Islet precursor cell (in vitro differentiated cells): ENCODE measurements around the gene MED20.
A peak's percentile ranks its signal among the peaks of the same experiment; 100 is the strongest.

Experiments
- DNase-seq: peaks from one replicate; pipeline ENCODE4 v3.0.0-alpha.2; 2018

MED20 gene

DNA sequence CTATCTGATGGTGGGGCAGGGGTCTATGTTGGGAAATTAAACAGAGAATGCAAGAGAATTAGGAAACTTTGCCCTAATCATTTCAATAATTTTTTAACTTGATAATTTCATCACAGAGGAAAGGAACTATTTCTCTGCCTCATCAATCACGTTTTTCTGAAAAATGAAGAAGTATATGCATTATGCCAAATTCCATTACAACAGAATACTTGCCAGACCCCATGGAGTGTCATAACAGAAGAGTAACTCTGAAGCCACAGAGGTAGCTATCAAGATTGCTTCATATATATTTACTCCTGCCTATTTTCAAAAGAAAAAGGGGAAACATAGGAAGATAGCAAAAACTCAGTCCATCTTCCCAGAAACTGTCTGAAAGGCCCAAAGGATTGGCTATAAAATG lies 20.1 kb downstream of the MED20 start:
- no peak for DNase-seq

DNA sequence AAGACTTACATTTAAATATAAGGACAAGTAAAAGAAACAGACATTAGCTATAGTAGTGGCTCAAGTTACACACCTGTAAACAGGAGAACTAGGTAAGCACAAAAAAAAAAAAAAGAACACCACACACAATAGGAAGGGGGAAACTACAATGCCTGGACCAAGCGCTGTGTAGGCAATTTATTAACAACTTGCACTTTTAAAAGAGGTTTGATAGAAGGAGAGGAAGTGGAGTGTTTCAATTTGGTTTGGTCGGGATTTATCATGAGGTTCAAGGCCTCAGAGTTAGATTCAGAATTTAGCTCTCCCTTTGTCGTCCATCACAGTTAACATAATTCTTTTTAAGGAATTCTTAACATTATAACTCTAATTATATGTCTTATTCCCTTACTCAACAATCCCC lies 24.7 kb downstream of the MED20 start:
- no peak for DNase-seq

DNA sequence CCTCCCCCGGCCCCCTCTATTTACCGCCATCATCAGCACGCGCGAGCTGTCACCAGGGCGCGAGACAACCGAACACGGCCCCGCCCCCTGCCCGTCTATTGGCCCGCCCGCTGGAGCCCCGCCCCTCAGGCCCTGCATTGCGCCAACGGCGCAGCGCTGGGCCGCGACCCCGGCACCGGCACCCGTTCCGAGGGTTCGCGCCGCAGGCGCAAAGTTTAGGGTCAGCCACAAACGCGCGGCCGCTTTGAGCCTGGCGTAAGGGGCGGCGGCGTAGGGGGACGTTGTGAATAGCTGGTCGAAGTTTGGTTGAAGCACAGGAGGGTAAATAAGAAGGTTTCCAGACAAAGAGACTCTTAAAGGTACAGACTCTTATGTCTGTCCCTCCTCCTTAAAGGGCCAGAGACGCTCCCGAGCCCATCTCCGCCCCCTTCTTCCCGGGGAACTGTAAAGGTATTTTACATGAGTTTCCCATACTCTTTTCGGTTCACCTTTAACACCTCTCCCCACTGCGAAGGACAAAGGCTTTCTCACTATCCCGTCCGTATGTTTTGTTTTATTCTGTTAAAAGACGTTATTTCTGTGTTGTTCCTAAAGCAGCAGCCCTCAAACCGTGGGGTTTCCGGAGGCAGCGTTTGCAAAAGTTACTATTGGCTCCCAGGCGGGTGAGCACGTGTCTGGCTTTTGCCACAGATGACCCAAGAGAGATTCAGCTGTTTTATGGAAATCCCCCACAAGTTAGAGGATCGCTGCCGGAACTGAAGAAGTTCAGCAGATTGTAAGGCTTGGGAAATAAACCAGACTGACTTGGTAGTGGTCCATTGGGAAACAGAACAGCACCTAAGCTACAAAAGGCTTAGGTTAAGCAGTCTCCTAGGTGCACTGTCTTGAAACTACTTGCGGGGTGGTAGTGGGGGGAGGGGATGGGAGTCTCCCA lies 25.4 kb downstream of the MED20 start, which contains the start of gene USP49:
TSS of gene USP49 (minus strand) at position 76 of the 934 bp plus-strand sequence. CDS start 88,392 bp downstream, outside the sequence.
- DNase-seq = peak; percentile 95

DNA sequence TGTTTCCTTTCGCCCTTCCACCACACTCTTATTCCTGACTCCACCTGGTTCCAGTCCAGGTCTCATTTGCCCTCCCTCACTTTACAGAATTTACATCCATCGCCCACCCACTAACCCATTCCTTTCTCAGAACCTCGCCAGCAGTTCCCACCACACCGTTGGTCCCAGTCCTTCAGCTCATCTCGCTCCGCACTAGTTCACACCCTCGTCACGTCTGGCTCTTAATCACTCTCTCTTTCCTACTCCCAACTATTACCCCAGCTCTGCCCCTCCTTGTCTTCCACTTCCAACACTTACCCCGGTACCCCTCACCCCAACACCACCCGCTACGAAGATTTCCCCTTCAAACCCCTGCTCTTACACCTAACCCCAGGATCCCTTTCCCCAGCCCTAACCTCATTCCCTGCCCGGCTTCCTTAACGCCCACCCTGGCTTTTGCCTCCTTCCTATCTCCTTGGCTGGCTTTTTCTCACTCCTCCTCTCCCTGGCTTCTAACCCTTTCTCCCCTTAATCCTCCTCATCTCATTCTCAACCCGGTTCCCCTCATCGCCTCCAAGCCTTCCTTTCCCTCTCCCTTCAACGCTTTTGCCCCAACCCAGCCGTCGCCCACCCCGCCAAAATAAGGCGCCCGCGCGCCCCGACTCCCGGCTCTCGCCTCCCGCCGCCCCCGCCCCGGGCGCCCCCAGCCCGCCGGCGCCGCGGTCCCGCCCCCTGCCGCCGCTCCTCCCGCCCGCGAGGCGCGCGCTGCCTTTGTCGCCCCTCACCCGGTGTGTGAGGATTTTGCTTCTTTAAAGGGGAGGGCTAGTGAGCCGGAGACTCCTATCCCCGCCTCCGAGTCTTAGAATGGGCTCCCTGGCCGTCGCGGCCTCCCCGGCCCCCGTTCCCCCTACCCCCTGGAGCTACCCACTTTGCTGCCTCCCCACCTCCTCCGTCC lies 26.3 kb downstream of the MED20 start:
- DNase-seq = no peak

DNA sequence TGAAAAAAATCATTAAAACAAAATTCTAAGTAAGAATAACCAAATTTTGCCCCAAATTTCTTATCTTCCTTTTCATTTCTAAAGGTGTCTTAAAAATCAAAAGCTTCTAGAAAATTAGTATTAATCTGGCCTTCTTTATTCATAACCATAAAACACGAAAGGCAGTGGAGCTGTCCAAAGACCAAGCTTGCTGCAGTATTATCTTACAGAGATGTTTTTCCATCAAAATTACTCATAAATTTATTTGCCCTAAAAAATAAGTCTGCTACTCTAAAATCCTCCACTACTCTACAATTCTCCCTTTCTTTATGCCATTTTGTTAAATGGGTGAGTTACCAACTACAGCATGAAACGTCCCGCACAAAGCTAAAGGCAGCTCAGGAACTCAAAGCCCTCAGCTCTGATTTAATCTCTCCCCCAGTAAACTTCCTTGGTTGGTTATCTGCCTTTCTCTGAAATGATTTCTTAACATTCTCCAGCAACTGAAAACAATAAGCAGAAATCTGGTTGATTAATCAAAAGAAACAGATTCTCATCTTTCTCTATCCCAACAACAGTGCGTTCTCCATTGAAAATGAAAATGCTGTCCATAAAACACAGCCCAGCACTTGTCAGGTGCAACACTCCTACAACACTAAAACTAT lies 27.9 kb downstream of the MED20 start:
- DNase-seq = no peak

DNA sequence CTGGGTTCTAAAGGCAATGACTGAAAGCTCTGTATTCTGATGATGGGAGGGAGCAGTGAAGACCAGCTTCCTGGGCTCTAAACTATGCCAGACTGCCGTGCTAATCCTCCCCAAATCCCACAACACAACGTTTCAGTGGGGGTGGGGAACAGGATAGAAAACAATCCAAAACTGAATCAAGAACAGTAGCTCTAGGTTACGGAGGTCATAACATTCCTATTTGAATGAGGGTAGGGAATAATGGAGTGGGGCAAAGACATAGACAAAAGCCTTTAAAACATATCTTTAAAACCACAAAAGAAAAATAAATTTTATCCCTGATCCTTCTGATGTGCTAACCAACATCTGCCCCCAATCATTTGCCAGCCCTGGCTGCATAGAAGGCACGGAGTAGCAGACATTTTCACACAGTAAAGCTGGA lies 33.6 kb downstream of the MED20 start:
- DNase-seq = no peak

DNA sequence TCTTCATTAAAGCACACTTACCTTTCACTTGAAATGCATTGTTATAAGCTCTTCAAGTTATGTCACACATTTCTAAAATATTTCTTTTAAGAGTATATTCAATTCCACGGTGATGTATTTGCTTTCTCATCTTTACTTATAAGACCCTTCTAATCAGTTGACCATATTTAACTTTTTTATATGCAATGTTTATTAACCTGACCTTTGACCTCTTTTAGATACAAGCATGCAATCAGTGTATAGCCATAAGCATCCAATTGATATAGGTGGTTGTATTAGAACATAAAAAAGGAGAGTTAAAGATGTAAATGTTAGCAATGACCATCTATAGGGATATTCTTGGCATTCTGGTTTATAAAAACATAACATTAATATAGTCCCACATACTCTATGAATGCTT lies 35.0 kb downstream of the MED20 start:
- no peak for DNase-seq

DNA sequence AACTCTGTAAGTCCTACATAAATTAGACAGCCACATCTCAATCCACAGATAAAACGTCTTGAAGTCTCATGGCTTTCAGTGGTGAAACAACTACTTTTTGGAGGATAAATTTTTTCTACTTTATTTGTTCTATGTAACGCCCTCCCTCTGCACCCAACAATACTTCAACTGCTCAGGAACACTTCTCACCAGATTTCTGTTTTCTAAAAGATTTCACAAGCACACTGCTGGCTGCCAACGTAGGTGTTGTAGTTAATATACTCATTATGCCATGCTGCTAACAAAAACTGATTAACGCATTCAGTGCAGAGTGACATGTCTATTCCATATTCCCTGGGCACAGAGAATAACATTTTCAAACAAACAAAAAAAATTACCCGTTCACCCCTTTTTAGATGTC lies 36.0 kb downstream of the MED20 start:
- no peak for DNase-seq

DNA sequence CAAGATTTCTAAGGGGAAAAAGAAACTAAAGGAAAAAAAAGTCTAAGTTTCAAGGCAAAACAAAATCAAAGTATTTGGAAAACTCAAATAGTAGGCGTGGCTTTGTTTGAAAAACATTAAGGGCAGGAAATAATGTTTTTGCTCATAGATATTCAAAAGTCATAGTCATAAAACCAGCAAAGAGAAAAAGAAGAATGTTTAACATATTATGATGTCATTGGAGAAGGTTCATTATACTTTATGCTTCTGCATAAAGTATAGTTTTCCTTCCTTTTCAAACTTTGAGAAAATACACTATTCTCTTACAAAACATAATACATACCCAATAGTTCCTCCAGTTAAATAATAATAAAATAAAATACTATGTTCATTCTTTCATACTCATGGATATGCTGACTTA lies 39.4 kb downstream of the MED20 start:
- DNase-seq = no peak

DNA sequence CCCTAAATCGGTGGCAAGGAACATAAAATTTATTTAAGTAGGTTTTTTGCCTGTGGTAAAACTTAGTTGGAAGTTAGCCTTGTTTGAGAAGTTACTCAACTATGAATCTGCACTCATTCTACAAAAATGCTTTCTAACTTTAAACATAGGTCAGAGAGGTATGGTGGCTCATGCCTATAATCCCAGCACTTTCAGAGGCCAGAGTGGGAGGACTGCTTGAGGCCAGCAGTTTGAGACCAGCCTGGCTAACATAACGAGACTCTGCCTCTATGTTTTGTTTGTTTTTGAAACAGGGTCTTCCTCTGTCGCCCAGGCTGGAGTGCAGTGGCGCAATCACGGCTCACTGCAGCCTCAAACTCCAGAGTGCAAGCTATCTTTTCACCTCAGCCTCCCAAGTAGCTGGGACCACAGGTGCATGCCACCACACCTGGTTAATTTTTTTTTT lies 42.0 kb downstream of the MED20 start:
- DNase-seq = no peak

DNA sequence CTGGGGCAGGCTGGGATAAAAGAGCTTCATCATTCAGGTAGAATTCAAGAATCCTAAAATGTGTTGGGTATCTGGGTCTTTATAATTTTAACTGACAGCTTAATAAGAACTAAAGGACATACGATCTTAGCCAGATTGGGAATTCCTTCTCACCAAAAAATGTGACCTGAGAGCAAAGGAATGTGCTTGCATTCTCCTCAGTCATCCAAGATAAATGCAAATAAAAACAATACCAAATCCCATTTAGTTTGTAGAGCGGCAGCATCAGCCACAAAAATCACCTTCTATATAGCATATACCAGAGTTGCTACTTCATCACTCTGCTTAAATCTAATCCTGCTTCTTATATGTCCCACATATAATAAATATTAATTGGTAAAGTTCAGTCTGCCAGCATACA lies 42.7 kb downstream of the MED20 start:
- DNase-seq = no peak

DNA sequence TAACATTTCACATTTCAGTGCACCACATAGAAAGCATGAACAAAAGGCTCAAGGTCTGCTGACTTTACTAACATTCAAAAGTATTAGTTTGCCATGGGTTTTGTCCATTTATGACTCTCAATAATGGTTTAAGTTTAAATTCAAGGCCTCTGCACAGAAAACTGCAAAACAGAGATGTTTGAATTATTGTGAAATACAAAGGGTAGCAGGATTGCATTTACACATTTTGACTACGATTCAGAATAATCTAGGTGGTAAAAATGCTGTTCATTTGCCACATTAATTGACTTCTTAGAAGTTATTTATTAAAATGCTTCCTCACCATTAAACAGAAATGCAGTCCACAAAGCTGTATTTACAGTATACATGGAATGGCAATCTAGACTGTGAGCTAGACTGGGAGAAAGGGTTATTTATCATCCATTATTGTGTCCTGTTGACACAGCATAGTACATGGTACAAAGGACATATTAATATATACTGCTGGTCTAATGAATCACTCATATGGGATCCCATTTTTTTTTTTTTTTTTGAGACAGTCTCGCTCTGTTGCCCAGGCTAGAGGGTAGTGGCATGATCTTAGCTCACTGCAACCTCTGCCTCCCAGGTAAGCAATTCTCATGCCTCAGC lies 43.8 kb downstream of the MED20 start:
- no peak for DNase-seq

DNA sequence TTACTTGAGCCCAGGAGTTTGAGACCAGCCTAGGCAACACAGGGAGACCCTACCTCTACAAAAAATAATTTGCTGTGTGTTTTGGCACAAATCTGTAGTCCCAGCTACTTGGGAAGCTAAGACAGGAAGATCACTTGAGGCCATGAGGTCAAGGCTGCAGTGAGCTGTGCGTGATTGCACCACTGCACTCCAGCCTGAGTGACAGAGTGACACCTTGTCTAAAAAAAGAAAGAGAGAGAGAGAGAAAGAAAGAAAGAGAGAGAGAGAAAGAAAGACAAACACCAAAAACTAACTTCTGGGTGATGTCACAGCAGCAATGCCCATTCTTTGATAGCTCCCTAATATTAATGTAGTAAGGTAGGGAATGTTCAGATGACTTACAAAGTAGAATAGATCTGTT lies 46.2 kb downstream of the MED20 start:
- DNase-seq = no peak

DNA sequence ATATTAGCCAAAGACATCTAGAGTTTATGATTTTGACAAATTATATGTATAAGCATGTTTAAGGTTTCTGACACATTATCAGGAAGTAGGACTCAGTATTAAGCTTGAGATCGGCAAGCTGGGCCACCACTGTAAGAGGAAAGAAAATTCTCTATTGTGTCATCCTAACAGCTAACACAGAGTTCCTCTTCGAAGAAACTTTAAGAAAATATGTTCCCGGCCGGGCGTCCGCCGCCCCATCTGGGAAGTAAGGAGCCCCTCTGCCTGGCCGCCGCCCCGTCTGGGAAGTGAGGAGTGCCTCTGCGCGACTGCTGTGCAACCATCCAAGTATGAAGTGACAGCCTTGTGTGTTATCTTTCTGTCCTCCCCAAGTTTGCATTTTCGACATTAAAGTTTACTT lies 48.8 kb downstream of the MED20 start:
- DNase-seq = no peak

DNA sequence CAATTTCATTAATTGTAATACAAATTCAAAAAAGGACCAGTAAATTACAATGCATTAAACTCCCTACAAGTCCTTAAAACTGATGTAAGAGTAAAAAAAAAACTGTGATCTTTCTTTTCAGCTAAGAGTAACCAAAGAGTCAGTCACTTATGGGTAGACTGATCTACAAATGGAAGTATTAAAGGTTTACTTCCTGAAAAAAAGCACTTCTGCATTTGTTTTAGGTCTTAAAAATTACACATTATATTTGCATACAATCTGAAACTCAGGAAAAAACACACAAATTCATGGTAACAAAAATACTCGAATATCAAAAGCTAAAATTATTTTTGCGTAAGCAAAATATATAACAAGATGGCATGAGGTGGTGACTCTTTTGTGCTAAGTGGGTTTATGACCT lies 49.2 kb downstream of the MED20 start:
- no peak for DNase-seq

DNA sequence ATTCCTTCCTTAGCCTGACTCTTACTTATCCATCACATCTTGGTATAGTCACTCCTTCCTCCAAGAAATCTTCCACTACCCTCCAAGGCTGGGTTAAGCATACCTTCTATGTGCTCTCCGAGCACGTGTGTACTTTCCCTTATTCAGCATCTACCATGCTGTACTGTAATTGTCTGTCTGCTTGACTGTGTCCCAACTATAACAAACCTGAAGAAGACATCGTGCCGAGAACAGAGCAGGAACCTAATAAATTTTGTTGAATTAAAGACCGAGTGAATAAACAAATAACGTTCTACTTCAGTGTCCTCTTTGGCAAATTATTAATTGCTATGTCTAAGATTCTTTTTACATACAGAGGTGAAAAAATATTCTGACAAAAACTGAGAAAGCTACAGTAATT lies 61.6 kb downstream of the MED20 start:
- DNase-seq = no peak

DNA sequence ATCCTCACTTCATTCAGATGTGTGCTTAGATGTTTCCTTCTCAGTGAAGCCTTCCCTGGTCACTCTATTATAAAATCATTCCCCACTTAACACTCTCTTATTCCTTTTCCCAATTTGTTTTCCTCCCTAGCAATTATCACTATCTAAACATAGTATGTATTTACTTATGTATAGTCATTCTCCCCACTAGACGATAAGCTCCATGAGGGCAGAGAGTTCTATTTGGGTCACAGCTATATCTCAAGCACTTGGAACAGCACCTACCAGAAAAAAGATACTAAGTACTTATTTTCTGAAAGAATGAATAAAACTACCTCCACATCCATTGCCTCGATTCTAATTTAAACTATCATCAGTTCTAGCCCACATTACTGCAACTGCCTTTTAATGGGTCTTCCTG lies 62.2 kb downstream of the MED20 start:
- DNase-seq = no peak
